ENCODE measurements around the gene CD1D. TPM values are rescaled to one million over a fixed set of nuclear protein-coding genes. Genes with fewer than 3 reads are reported as not detected.
A peak's percentile ranks its signal among the peaks of the same experiment; 100 is the strongest.

Gene CD1D
- total and polyA plus RNA-seq, 7 donors, result 0.60 to 5.9 (median 2.3) TPM

DNA sequence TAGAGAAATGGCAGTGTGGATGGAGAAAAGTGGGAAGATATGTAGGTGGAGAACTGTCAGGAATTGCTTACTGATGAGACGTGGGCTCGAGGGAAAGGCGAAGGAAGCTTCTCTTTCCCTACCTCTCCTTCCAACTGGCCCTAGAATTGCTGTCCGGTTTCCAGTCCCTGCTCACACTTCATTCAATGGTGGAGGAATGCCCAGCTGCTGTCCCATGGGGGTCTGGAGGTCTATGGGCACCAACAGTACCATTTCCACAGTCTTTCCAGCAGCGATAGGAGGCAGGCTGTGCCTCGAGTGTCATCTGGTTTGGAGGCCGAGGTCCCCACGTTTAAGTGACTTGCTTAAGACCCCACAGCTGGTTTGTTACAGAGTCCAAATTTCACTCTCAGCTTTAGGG lies 31.5 kb upstream of the CD1D start:
- Histone ChIP-seq H3K9me3 (no peaks in the 10 kb centered on the region), H3K4me3 (peak overlapping the region; percentile 23 to 44 (median 38)), H3K27me3 (no peaks in the 10 kb centered on the region), H3K4me1 (peaks cover 0 to 32% (median 25%) of the 10 kb centered on the region in 4 donors), H3K36me3 (no peaks in the 10 kb centered on the region), H3K27ac (peak overlapping the region; percentile 53 to 77 (median 72))
- peak; percentile 67 for DNase-seq
- 51 to 57% methylated on average over 8 of the region's 8 CpGs for WGBS, 2 donors
- TF ChIP-seq POLR2A (IDR thresholded peaks at IDR 0.05) (no peak), EP300 (IDR thresholded peaks at IDR 0.05) (no peak), POLR2AphosphoS5 (IDR thresholded peaks at IDR 0.05) (no peak)
- TF ChIP-seq, protein P1, sequence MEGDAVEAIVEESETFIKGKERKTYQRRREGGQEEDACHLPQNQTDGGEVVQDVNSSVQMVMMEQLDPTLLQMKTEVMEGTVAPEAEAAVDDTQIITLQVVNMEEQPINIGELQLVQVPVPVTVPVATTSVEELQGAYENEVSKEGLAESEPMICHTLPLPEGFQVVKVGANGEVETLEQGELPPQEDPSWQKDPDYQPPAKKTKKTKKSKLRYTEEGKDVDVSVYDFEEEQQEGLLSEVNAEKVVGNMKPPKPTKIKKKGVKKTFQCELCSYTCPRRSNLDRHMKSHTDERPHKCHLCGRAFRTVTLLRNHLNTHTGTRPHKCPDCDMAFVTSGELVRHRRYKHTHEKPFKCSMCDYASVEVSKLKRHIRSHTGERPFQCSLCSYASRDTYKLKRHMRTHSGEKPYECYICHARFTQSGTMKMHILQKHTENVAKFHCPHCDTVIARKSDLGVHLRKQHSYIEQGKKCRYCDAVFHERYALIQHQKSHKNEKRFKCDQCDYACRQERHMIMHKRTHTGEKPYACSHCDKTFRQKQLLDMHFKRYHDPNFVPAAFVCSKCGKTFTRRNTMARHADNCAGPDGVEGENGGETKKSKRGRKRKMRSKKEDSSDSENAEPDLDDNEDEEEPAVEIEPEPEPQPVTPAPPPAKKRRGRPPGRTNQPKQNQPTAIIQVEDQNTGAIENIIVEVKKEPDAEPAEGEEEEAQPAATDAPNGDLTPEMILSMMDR (IDR thresholded peaks at IDR 0.05), result no peak
- intact Hi-C loops (cut with DNase I), result no loop called here

DNA sequence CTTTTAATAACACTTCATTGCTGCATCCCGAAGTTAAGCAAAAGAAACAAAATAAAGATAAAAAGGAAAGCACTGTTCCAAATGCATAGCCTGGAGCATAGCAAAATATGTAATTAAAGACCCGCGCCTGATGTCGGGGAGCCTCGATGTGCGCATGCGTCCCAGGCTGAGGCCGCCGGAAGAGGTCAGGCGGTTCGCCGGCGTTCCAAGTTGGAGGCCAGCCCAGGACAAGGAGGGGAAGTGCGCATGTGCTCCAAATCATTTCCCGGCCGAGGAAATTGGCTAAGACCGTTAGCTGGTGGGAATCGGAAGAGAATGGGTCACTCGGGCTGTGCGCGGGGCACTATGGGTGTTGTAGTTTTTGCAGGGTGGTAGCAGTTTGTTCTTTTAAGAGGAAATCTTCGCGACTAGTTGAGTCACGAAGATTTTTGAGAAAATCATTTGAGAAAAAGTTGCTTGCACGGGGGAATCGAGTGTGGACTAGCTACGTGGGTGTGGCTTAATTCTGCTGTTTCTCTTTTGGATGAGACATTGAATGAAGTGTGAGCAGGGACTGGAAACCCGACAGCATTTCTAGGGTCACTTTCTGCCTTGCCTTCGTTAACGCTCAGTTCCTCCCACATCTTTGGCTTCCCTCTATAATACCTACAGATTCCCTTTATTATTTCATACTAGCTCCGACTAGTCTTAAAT lies 31.0 kb upstream of the CD1D start:
- peaks cover 0 to 32% (median 25%) of the 10 kb centered on the region in 4 donors for H3K4me1 ChIP-seq
- no peaks in the 10 kb centered on the region for H3K36me3 ChIP-seq
- H3K4me3 ChIP-seq, result peak overlapping the region; percentile 23 to 44 (median 38)
- DNase-seq, result peak; percentile 98
- H3K27me3 ChIP-seq, result no peaks in the 10 kb centered on the region
- peak; percentile 31 to 94 (median 68) for TF ChIP-seq EP300 (IDR thresholded peaks at IDR 0.05)
- no peak for TF ChIP-seq POLR2A (IDR thresholded peaks at IDR 0.05)
- TF ChIP-seq, protein P1 (IDR thresholded peaks at IDR 0.05), result no peak
- peak; percentile 47 to 94 (median 62) for TF ChIP-seq POLR2AphosphoS5 (IDR thresholded peaks at IDR 0.05)
- no peaks in the 10 kb centered on the region for H3K9me3 ChIP-seq
- intact Hi-C loops (cut with DNase I), result no loop called here
- peak overlapping the region; percentile 53 to 77 (median 72) for H3K27ac ChIP-seq
- WGBS, 2 donors, result 11 to 12% methylated on average over 31 of the region's 31 CpGs

DNA sequence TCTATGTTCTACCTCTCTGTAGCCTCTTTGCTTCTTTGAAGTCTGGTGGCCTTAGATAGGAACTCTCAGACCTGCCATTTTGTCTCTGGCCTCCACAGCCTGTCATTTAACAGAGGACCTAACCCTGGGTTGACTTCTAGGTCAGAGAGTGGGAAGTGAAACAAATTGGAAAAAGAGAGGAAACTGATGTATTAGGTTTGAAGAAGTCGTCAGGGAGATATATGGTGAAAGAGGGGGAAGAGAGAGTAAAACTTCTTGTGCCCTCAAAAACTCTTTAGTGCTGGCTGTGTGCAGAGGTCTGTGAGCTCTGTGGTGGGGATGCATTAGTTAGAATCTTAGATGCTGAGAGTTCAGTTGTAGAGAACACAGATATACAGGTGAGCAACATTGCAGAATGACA lies 30.2 kb upstream of the CD1D start:
- Histone ChIP-seq H3K27ac (peak overlapping the region in 3 of 4 donors; percentile 53 to 77 (median 53)), H3K9me3 (no peaks in the 10 kb centered on the region), H3K4me1 (peaks cover 0 to 24% (median 17%) of the 10 kb centered on the region in 4 donors), H3K36me3 (no peaks in the 10 kb centered on the region), H3K27me3 (no peaks in the 10 kb centered on the region), H3K4me3 (no peak overlapping the region)
- intact Hi-C loops (cut with DNase I), result no loop called here
- no peak for DNase-seq
- 54 to 65% methylated on average over 1 of the region's 1 CpG for WGBS, 2 donors
- no peak for TF ChIP-seq EP300 (IDR thresholded peaks at IDR 0.05)
- no peak for TF ChIP-seq POLR2AphosphoS5 (IDR thresholded peaks at IDR 0.05)
- TF ChIP-seq POLR2A (IDR thresholded peaks at IDR 0.05), result no peak
- TF ChIP-seq, protein P1 (IDR thresholded peaks at IDR 0.05), result no peak

DNA sequence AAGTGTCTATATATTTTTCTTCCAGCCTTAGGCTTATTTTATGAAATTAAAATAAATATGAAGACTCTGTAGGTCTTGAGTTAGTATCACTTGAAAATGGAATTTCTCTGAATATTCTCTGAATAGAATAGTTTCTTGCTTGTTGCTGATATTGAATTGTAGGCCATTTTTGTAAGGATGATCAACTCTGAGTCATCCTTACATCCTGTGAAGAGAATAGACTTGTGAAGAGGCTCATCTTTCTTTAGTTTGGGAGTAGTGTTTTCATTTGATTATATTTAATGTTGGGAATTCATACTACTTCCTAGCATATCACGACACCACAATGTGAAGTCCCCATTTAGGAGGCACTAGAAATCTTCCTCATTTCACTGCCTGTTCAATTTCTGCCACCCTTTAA lies 27.5 kb upstream of the CD1D start:
- TF ChIP-seq, protein P1 (IDR thresholded peaks at IDR 0.05), result no peak
- TF ChIP-seq POLR2AphosphoS5 (IDR thresholded peaks at IDR 0.05) (no peak), POLR2A (IDR thresholded peaks at IDR 0.05) (no peak), EP300 (IDR thresholded peaks at IDR 0.05) (no peak)
- no peaks in the 10 kb centered on the region for H3K27me3 ChIP-seq
- no peak overlapping the region for H3K27ac ChIP-seq
- no peaks in the 10 kb centered on the region for H3K36me3 ChIP-seq
- H3K4me3 ChIP-seq, result no peak overlapping the region
- intact Hi-C loops (cut with DNase I), result no loop called here
- H3K4me1 ChIP-seq, result peaks cover 0 to 16% (median 10%) of the 10 kb centered on the region in 4 donors
- no peak for DNase-seq
- H3K9me3 ChIP-seq, result no peaks in the 10 kb centered on the region
- 86 to 87% methylated on average over 1 of the region's 1 CpG for WGBS, 2 donors

Data from sigmoid colon (tissue), 7 donors.